ENCODE measurements around the gene SPRN.

GRCh38 chr10:133388236-133388972 lies 36.0 kb downstream of the SPRN start:
- TF ChIP-seq, protein P1, sequence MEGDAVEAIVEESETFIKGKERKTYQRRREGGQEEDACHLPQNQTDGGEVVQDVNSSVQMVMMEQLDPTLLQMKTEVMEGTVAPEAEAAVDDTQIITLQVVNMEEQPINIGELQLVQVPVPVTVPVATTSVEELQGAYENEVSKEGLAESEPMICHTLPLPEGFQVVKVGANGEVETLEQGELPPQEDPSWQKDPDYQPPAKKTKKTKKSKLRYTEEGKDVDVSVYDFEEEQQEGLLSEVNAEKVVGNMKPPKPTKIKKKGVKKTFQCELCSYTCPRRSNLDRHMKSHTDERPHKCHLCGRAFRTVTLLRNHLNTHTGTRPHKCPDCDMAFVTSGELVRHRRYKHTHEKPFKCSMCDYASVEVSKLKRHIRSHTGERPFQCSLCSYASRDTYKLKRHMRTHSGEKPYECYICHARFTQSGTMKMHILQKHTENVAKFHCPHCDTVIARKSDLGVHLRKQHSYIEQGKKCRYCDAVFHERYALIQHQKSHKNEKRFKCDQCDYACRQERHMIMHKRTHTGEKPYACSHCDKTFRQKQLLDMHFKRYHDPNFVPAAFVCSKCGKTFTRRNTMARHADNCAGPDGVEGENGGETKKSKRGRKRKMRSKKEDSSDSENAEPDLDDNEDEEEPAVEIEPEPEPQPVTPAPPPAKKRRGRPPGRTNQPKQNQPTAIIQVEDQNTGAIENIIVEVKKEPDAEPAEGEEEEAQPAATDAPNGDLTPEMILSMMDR (conservative IDR thresholded peaks at IDR 0.05; ENCODE audit: low read length), result no peak
- TF ChIP-seq EZH2phosphoT487 (IDR thresholded peaks at IDR 0.05; ENCODE audit: borderline replicate concordance), result no peak
